UCSD-AML1 (cell line): ENCODE results near the gene KIF3A.

Experiments used
- DNase-seq: peaks from one replicate; lab custom pipeline; 2025; ENCODE audit not compliant: unreplicated experiment; lab: John Stamatoyannopoulos, UW

The KIF3A gene

DNA sequence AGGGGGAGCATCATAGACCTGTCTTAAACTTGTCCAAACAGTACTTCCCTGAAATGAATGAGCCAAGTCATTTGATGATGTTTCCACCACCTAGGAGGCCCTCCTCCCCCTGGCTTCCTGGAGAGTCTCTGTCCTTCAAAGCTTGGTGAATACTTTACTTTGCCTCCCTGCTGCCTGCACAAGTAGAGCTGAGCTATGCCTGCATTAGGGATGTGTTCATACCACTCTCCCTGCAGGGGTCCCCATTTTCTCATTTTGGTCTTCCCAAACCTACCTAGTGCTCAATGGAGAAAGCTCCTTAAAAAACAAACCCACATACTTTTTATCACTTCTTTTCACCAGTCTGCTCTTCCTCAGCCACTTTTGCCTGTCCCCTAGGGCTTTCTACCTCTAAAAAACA lies 17.6 kb upstream of the KIF3A start:
- no peak for DNase-seq

DNA sequence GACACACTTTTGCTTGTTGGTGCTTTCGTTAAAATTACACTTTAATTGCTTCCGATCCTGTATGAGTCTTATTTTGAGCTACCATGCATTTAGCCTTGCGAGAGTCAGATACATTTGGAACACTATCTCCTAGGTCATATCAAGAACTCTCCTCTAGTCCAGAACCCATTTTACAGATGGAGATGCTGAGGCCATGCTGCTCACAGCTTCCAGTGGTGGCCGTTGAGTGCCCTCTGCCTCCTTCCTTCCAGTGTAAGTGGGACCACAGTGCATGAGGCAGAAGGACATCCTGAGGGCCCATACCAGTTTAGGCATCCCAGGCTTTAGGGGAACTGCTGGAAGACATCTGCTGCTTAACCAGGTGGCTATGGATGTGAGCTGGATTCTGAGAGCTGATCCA lies 16.8 kb upstream of the KIF3A start:
- no peak for DNase-seq

DNA sequence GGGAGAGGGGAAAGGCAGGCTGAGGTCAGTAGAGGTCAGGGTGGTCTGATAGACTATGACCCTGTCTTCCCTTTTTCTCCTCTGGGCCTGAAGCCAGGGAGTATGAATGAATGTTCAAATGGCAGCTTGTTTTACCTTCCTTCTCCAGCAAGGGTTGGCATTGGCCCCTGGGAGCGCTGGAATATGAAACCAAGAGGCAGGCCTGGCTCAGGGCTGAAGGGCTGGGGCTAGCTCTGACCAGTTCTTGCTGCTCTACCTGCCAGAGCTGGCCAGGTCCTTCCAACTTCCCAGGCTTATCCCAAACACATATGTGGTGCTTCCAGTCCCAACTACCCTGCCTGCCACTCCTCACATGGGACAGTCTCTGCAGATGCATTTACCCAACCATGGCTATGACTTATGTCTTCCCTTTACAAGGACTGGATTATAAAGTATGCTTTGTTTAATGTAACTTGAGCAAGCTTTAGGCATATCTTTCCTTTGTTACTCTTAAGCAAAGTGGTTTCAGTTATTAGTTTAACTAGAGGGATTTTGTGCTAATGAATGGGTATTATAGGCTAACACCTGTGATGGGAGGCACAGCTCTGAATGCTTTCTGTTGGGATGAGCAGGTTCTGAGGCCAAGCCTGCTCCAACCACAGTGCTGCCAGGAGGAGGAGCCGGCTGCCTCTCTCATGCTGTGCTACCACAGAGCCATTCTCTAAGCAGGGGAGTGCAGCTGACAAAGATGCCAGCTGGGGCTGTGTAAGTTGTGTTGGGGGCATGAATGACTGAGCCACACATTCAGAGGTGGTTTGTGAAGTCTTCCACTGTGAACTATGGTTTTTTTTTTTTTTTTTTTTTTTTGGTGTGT lies 16.0 kb upstream of the KIF3A start:
- no peak for DNase-seq

DNA sequence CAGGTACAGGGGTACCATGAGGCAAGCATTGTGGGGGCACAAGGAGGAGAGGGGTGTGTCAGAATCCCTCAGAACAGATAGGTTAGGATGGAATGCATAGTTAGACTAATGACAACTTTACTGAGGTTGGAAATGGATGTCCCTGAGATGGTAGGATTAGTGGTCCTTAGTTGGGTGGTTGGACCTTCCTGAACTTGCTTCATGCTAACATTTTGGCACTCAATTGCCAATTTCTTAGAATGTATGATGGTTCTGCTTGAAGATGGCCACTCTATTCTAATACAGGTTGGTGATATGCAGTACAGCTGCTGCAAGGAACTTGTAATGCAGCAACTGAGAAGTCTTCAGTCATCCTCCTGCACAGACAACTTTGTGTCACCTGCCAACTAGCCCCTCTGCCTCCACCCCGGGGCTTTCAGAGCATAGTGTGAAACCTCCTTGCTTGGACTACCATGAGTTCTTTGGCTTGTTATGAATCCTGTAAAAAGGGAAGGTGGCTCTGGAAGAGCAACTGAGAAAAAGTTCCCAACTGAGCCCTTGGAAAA lies 15.3 kb upstream of the KIF3A start:
- no peak for DNase-seq

DNA sequence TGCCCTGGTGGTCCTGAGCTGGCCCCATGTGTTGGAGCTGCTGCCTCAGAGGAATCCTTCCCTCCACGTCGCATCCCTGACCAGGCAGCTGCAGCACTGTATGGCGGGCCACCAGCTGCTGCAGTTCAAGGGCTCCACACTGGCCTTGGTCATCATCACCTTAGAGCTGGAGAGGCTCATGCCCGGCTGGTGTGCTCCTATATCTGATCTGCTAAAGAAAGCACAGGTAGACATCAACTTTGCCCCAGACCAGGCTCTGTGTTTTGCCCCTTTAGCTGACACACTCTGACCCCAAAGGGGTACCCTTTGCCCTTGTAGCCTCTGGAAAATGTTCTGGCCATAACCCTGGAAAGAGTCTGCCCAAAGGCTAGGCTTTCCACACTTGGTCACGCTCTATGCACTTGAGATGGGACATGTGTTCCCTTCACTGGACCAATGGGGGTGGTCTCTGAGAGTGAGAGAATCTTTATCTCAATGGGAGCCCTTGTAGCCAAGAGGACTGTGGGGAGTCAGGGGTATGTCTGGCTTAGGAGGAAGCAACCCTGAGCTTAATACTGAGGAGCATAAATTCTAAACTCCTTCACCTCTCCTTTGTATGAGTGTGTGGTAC lies 14.7 kb upstream of the KIF3A start:
- no peak for DNase-seq

DNA sequence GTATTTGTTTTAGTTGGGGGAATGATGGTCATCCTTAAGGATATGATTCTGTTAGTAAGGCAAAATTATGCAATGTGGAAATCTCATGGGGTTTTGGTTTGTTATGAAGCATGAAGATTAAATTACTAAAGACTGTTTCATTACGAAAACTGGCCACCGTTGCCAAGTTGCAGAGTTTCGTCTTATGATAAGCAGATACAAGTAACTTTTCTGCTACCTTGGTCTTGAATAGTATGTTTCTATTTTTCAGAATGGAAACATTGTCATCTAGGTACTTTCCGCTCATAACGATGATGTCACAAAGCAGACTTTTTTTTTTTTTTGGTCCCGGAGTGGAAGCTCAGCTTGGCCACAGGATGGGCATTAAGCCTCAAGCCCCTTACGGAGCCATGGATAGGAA lies 14.1 kb upstream of the KIF3A start:
- DNase-seq = no peak

DNA sequence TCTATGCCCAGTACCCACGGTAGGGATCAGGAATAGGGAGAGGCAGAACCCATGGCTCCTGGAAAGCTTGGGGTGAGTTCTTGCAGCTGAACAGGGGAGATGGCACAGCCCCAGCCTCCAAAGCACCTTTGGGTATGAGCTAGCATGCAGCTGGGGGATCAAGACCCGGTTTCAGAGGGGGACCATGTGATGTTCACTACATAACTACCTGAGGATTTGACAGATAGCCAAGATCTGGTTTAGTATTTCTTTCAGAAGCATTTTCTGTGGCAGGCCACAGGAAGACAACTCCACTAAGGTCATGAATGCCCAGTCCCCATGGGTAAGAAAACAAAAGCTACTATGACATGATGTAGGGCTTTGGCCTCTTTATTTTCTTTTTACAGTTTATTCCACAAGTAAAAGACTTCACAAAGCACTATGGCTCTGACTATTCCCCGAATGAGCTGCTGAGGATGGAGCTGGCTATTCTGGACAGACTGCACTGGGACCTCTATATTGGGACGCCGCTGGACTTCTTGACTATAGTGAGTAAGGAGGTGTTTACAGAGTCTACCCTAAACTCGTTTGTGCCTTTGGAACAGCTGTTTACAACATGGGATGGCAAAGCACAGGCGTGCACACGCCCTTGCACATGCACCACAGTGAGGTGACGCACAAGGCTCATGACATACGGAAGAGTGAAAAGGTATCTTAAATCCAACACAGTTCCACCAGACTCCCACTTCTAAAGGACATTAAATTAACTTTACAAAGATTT lies 13.3 kb upstream of the KIF3A start:
- no peak for DNase-seq

DNA sequence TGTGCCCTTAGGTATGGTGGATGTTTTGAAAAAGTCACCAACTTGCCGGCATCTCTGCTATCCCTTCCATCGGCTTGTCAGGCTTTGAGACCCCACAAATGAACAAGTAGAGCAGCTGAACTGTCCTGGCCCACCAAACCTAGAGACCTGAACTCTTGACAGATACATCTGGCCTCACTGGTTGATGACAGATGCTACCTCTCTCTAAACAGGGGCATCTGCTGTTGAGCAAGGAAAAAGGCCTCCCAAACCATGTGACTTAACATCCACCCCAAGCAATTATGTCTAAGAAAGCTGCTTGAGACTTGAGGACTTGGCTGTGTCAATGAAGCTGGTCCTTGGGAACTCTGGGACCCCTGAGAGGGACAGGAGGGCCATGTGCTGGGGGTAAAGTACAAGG lies 12.2 kb upstream of the KIF3A start:
- no peak for DNase-seq

DNA sequence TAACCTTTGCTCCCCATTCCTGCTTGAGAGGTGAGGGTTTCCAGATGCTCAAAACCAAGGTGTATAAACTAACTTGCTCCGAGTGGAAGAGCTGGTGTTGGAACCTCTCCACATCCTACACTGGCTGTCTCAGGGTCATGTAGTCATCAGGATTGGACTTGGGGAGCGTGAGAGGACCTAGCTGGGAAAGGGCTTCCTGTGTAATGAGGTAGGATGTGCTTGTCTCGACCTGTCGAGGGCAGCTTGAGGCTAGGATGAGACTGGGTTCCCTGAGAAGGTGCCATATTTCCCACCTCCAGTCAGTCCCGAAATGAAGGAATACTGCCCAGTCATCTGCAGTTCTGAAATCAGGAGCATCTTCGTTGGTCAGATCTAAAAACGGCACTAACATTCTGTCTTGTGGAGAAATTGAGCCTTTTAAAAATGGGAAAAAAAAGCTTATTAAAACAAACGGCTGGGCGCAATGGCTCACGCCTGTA lies 11.2 kb upstream of the KIF3A start:
- no peak for DNase-seq

DNA sequence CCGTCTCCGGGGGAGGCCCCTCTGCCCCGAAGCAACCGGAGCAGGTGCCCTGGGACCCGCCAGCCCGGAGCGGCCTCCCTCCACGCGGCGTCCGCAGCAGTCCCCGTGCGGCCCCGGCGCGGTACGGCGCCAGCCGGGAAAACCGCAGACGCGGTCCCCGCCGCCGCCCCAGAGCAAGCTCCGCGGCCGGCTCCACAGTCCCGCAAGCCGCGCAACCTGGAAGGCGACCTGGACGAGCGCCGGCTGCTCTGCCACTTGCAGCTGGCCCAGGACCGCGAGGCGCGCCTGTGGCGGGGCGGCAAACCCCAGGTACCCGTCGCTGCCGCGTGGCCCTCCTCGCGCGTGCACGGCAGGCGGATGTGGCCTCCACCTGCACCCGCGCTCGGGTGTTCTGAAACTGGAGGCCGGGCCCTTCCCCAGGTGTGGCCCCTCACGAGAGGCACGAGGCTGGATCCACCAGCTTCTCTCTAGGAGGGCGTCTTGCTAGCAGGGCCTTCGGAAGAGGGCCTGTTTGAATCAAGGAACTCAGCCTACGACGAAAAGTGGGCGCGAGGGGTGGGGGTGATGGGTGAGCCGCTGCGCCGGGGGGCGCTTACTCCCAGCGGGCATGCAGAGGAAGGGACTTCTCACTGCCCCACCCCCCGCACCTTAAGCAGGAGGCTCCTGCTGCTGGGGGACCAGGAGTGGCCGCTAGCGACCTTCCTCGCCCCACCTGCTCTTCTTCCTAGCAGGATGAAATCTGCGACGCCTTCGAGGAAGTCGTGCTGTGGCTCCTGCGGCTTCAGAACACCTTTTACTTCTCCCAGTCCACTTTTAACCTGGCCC lies 10.5 kb upstream of the KIF3A start:
- DNase-seq = no peak

DNA sequence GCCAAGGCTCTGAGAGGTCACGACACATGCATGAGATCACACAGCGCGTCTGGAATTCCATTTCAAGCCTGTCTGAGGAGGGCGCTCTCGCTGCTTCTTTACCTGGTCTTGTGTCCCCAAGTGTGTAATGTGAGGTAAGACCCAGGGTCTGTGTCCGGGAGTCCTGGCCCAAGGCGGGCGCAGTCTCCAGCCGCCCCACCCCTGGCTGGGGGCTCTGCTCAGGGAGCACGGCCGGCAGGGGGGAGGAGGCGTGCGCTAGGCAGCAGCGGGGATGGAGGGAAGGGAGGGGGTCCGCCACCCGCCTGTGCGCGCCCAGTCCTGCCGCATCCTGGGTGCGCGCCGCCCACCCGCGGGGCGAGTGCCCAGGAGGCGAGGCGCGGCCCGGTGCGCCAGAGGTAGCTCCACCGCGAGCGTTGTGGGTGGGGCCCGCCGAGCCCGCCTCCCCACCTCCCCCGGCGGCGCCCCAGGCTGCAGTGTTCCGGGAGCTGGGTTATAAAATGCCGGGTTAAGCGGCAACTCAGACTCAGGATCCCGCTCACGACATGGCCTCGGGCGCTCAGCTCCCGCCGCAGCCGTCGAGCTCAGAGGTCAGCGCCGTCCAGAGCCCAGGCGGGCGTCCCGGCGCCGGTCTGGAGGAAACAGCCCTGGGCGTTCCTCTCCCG lies 9.7 kb upstream of the KIF3A start, which contains the start of gene CCNI2:
Gene CCNI2, plus strand, starts transcription at position 473 of the 662 bp plus-strand sequence. Its CDS starts 70 bp downstream, at position 543.
- DNase-seq = no peak

DNA sequence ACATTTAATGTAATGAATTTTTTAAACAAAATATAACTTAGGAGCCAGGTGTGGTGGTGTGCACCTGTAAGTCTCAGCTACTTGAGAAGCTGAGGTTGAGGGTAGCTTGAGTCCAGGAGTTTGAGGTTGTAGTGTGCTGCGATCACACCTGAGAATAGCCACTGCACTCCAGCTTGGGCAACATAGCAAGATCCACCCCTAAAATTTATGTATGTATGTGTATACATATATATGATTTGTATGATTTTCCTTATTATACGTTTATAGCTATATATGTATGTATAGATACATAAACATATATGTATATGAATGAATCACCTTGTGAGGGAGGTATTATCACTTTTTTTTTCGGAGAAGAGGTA lies 9.2 kb upstream of the KIF3A start:
- DNase-seq = no peak

DNA sequence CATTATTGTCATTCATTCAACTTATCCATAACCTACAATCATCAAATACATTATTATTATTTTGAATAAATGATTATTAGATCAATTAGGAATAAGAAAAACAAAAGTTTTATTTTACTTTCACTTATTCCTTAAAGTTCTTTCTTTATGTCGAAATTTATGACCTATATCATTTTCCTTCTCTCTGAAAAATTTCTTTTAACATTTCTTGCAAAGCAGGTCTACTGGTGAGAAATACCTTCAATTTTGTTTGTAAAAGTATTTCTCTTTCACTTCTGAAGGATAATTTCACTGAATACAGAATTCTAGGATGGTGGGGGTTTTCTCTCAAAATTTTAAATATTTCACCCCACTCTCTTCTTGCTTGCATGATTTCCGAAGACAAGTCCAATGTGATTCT lies 7.3 kb upstream of the KIF3A start:
- no peak for DNase-seq

DNA sequence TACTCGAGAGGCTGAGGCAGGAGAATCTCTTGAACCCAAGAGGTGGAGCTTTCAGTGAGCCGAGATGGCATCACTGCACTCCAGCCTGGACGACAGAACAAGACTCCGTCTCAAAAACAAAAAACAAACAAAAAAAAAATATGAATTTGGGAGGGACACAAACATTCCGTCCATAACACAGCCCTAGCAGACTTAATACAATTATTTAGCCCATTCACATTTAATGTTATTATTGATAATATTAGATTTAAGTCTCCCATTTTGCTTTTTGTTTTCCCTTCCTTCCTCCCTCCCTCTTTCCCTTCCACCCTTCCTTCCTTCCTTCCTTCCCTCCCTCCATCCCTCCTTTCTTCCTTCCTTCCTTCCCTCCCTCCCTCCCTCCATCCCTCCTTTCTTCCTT lies 5.3 kb upstream of the KIF3A start:
- no peak for DNase-seq

DNA sequence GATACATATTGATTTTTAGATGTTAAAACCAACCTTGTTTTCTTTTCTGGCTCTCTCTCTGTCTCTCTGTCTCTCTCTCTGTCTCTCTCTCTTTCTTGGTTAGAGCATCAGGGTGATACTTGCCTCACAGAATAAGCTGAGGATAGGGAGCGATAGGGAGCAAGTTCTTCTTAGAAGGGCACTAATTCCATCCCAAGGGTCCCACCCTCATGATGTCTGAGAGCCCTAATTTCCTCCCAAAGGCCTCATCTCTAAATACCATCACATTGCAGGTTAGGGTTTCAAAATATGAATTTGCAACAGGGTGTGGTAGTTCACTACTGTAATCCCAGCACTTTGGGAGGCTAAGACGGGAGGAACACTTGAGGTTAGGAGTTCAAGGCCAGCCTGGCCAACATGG lies 4.8 kb upstream of the KIF3A start:
- no peak for DNase-seq

DNA sequence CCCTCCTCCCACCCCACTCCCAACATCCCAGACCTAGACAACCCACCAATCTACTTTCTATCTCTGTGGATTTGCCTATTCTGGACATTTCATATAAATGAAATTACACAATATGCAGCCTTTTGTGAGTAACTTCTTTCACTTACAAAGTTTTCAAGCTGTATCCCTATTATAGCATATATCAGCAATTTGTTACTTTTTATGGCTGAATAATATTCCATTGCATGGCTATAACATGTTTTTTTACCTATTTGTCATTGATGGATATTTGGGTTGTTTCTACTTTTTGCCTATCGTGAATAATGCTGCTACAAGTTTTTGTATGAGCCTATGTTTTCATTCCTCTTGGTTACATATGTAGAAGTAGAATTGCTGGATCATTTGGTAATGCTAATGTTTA lies 1.9 kb upstream of the KIF3A start:
- no peak for DNase-seq

DNA sequence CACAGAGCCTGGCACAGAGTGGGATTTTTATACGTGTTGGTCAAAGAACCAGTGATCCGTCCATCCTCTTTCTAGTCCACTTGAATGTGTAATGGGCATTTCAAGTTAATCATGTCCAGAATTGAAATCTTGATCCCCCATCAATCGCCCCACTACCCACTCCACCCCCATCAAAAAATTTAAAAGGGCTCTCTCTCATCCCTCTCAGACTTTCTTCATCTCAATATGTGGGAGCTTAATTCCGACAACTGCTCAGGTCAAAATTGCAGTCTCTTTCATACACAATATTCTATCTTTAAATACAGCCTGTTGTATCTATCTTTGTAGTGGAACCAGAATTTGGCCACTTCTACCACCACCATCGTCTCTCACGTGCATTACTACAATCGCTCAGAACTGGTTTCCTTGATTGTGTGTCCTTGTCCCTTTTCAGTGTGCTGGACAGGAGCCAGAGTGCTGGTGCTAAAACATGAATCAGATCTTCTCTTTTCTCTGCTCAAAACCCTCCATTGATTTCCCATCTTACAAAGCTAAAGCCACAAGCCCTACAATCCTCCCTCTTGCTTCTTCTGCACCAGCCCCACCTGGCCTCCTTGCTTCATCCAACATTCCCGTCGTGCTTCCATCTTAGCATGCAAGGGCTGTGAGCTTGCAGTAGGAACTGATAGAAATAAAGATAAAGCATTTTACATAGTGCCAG lies 786 bp upstream of the KIF3A start:
- no peak for DNase-seq

DNA sequence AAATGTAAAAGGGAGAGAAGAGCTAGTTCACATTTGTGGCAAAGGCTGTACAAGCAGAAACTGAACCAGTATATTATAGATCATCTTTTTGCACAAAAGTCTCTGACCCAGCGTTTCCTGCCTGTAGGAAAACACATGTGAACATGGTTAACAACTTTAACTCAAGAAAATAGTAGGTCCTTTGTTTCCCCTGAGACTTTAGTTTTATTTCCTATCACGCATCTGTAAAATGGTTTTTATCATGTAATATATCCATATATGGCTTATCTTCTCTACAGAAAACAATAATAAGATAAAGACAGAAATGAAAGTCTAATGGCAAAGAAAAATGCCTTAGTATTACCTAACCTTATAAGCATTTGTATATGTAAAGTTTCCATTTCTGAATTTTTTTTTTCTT lies 2.7 kb downstream of the KIF3A start:
- DNase-seq = no peak

DNA sequence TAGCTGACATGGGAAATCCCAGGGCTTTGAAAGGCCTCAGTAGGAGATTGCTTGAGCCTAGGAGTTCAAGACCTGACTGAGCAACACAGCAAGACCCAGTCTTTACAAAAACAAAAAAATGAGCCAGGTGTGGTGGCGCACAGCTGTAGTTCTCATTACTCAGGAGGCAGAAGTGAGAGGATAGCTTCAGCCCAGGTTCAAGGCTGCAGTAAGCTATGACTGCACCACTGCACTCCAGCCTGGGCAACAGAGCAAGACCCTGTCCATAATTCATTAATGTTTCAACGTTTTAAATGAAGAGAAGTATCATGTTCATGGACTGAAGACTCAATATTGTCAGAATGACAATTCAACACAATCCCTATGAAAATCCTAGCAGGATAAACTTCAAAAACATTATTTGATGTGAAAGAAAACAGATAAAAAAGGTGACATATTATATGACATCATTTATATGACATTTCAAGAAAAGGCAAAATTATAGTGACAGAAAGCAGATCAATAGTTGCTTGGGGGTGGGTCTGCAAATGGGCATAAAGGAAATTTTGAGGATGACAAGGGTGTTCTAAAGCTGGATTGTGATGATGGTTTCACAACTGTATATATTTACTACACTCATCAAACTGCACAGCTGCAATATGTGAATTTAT lies 3.7 kb downstream of the KIF3A start:
- no peak for DNase-seq
